Subcutaneous abdominal adipose tissue (tissue), 5 donors: ENCODE measurements around the gene UACA.

Experiments used
- H3K27ac ChIP-seq: one replicate; pipeline ENCODE4 v1.7.0; 2013; ENCODE audit warnings: low read depth, mild to moderate bottlenecking, inconsistent platforms, low read length, moderate library complexity
- H3K27me3 ChIP-seq, 5 donors: one replicate each; pipeline ENCODE4 v1.7.0; 2013; ENCODE audit warnings: low read length in 5 of 5, inconsistent platforms in 1 of 5; ENCODE audit not compliant: control insufficient read depth in 5 of 5, insufficient read depth in 4 of 5
- H3K36me3 ChIP-seq, 5 donors: one replicate each; pipeline ENCODE4 v1.7.0; 2013; ENCODE audit warnings: low read length in 5 of 5; ENCODE audit not compliant: control insufficient read depth in 5 of 5, insufficient read depth in 5 of 5
- H3K4me1 ChIP-seq, 5 donors: one replicate each; pipeline ENCODE4 v1.7.0; 2013; ENCODE audit warnings: low read length in 5 of 5, mild to moderate bottlenecking in 3 of 5, moderate library complexity in 1 of 5; ENCODE audit not compliant: control insufficient read depth in 5 of 5, insufficient read depth in 5 of 5
- H3K4me3 ChIP-seq, 5 donors: one replicate each; pipeline ENCODE4 v1.7.0; 2013; ENCODE audit warnings: low read length in 5 of 5, low read depth in 1 of 5
- H3K9ac ChIP-seq, 5 donors: one replicate each; pipeline ENCODE4 v1.7.0; 2013; ENCODE audit warnings: low read length in 5 of 5, mild to moderate bottlenecking in 4 of 5, moderate library complexity in 3 of 5
- H3K9me3 ChIP-seq, 5 donors: one replicate each; pipeline ENCODE4 v1.7.0; 2013; ENCODE audit warnings: low read length in 5 of 5; ENCODE audit not compliant: control insufficient read depth in 5 of 5
- donor health status: healthy.
- donor health status: healthy.
- donor health status: healthy.
- donor health status: healthy.
- donor health status: healthy.

The UACA gene

DNA sequence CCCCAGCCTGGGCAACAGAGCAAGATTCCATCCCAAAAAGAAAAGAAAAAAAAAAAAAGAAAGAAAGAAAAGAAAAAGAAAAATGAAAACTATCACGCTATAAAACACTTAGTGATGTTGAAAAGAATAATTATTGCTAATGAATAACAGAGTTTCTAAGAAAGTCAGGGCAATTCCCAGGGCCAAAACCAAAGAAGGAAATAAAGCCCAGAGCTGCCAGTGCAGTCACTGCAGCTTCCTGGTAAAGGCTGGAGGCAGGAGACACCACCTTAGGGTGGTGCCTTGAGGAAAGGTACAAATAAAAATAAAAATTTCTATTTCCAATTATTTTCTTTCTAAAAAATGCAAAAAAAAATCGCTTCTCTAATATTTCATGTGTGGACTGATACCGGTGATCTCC is 19.7 kb upstream of the UACA start:
- Histone ChIP-seq H3K27ac (no peak overlapping the region), H3K4me1 (peaks cover 0 to 3% (median 0%) of the 10 kb centered on the region in 5 donors), H3K9ac (no peak overlapping the region), H3K4me3 (no peak overlapping the region), H3K9me3 (no peaks in the 10 kb centered on the region), H3K27me3 (no peaks in the 10 kb centered on the region), H3K36me3 (no peaks in the 10 kb centered on the region)

DNA sequence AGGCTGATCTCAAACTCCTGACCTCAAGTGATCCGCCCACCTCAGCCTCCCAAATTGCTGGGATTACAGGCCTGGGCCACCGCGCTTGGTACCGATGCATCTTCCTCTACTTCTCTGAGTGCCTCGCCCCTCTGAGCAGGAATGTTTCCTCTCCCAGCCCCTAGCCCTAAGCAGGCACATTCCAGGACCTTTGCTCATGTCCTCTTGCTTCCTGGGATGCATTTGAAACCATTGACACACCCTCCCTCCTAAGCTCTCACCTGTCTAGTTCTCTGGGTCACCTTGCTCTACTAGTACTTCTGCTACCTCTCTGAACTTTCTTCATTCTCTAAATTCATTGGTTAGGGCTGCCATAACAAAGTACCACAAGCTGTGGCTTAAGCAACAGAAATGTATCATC is 17.9 kb upstream of the UACA start:
- no peak overlapping the region for H3K4me3 ChIP-seq

DNA sequence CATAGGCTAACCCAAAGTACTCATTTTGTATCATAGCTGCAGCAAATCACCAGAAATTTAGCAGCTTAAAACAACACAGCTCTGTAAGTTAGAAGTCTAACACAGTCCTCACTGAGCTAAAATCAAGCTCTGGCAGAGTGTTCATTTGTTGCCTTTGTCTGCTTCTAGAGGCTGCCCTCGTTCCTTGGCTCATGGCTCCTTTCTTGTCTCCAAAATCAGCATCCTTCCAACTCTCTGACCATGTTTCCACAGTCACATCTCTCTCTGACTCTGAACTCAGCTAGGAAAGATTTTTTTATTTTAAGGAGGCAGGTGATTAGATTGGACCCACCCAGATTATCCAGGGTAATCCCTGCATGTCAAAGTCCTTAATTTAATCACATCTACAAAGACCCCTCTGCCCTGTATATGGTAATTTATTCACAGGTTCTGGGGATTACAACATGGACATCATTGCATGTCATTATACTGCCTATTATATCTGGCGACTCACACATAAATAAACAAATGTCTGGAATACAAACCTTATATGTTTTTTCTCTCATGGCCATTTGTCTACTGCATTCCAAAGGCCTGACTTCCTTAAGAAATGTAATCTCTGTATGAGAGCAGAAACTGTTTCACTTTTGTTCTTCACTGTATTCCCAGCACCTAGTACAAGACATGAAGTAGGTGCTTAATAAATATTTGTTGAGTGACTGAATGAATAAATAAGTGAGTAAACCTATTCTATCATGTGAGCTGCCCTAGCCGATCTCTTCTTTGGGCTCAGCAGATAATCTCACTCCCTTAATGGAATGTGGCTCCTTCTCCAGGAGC is 15.1 kb upstream of the UACA start:
- Histone ChIP-seq H3K9ac (no peak overlapping the region), H3K4me1 (peaks cover 0 to 12% (median 6%) of the 10 kb centered on the region in 5 donors), H3K4me3 (no peak overlapping the region), H3K27ac (no peak overlapping the region), H3K27me3 (no peaks in the 10 kb centered on the region), H3K36me3 (no peaks in the 10 kb centered on the region), H3K9me3 (no peaks in the 10 kb centered on the region)

More for the DNA sequence above, 17.9 kb upstream of the UACA start:
- H3K36me3 ChIP-seq: no peaks in the 10 kb centered on the region
- H3K9me3 ChIP-seq: no peaks in the 10 kb centered on the region
- H3K4me1 ChIP-seq: peaks cover 0 to 6% (median 0%) of the 10 kb centered on the region in 5 donors
- no peaks in the 10 kb centered on the region for H3K27me3 ChIP-seq
- H3K9ac ChIP-seq: no peak overlapping the region
- H3K27ac ChIP-seq: no peak overlapping the region

DNA sequence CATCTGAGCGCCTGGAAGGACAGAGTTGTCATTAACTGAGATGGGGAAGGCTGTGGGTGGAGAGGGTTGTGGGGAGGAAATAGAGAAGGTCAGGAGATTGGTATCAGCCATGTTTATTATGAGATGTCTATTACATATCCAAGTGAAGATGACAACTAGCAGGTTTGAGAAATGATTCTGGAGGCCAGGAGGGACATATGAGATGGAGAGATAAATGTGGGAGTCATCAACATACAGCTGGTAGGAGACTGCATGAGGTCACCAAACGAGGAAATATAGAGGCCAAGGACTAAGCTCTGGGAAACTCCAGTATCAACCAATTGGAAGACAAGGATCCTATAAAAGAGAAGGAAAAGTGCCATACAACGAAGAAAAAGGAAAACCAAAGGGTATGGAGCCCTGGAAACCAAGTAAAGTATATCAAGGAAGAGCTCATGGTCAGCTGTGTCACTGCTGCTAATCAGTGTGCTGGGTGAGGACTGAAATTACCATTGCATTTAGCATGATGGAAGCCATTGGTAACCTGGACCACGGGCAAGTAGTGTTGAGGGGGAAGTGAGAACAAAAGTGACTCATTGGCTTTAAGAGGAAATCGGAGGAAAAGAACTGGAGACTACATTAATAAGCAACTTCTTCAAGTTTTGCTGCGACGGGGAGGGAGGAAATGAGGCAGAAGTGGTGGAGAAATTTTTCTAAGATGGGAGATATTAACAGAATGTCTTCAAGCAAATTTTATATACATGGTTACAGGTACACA is 14.0 kb upstream of the UACA start:
- Histone ChIP-seq H3K27ac (no peak overlapping the region), H3K27me3 (no peaks in the 10 kb centered on the region), H3K9ac (no peak overlapping the region), H3K9me3 (no peaks in the 10 kb centered on the region), H3K4me1 (peaks cover 0 to 12% (median 6%) of the 10 kb centered on the region in 5 donors), H3K4me3 (no peak overlapping the region), H3K36me3 (no peaks in the 10 kb centered on the region)

DNA sequence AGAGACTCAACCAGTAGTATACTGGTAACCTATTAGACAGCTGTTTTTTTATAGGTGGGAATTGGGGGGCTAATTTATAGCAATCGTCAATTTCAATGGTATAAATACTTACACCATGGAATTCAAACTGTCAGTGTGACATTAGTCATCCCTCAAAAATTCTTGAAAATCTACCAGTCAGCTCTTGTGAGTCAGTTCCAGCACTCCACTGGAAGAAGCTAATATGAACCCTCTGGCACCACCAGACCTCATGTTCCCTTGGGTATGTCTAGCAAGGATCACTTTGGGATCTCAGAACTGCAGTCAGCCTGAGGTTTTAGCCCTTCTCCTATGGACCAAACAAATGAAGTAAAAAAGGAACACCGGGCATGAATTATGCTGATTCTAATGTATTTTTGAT is 11.8 kb upstream of the UACA start:
- H3K9me3 ChIP-seq: no peaks in the 10 kb centered on the region
- peaks cover 0 to 17% (median 12%) of the 10 kb centered on the region in 5 donors for H3K4me1 ChIP-seq
- no peak overlapping the region for H3K9ac ChIP-seq
- H3K27ac ChIP-seq: no peak overlapping the region
- H3K36me3 ChIP-seq: no peaks in the 10 kb centered on the region
- H3K4me3 ChIP-seq: no peak overlapping the region
- no peaks in the 10 kb centered on the region for H3K27me3 ChIP-seq

DNA sequence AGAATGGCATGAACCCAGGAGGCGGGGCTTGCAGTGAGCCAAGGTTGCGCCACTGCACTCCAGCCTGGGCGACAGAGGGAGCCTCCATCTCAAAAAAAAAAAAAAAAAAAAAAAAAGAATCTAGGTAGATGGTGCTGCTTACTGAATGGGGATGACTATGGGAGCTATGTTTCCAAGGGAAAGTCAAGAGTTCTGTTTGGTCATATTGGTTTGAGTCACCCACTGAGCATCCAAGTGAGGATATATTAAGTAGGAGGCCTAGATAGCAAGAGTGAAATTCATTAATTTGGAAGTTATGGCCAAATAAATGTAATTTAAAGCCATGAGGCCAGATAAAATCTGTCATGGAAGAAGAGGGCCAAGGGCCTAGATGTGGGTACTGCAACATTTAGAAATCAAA is 9.0 kb upstream of the UACA start:
- Histone ChIP-seq H3K4me3 (no peak overlapping the region), H3K9me3 (no peaks in the 10 kb centered on the region), H3K9ac (no peak overlapping the region), H3K27ac (no peak overlapping the region), H3K4me1 (peaks cover 0 to 29% (median 19%) of the 10 kb centered on the region in 5 donors), H3K36me3 (no peaks in the 10 kb centered on the region), H3K27me3 (no peaks in the 10 kb centered on the region)

DNA sequence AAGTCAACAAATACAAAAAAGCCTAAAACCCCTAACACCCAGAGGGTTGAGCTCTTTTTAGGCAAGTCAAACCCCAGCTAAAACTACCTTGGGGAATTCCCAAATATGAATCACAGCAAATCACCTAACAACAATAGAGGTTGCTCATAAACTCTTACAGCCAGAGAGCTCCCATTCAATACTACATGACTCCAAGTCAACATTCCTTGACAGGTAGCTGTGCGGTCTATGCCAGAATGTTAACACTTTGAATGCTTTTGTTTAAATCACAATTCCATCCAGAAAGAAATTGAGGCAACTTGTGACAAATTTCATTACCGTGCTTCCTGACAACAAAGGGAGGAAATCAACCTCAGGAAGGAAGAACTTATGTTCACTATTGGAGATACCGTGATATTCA is 7.5 kb upstream of the UACA start:
- no peaks in the 10 kb centered on the region for H3K36me3 ChIP-seq
- H3K4me3 ChIP-seq: no peak overlapping the region
- no peak overlapping the region for H3K27ac ChIP-seq
- H3K4me1 ChIP-seq: peaks cover 0 to 33% (median 22%) of the 10 kb centered on the region in 5 donors
- H3K27me3 ChIP-seq: no peaks in the 10 kb centered on the region
- H3K9ac ChIP-seq: no peak overlapping the region
- no peaks in the 10 kb centered on the region for H3K9me3 ChIP-seq

DNA sequence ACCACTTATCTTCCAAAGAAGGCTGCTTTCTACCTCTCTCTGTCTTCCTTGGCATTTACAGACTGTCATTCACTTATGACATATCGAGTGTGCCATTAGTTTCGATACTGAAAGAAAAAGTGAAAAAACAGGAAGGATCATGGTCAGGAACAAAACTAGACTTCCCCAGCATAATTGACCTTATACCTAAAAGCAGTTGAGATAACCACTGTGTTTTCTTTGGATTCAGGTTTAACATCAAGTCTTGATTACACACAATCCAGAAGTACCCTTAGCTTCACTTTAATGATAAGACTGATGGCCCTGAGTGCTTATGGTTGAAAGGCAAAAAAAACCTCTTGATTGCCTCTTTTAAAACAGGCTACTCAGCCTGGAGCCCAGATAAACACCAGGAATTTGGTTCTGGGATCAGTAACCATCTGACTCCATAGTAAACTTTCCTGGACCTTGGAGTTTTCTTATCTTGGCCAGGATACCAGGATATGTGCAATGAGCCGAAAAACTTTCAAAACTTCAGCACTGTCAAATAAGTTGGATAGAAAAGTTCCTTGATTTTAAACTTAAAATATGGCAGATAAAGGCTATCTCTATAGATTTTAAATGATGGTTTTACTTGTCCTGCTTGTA is 5.0 kb upstream of the UACA start:
- Histone ChIP-seq H3K4me1 (peaks cover 0 to 37% (median 23%) of the 10 kb centered on the region in 5 donors), H3K4me3 (peak overlapping the region in 2 of 5 donors; percentile 42 to 50), H3K36me3 (no peaks in the 10 kb centered on the region), H3K27ac (peak overlapping the region; percentile 65), H3K27me3 (no peaks in the 10 kb centered on the region), H3K9ac (peak overlapping the region in 2 of 5 donors; percentile 20 to 42), H3K9me3 (no peaks in the 10 kb centered on the region)

DNA sequence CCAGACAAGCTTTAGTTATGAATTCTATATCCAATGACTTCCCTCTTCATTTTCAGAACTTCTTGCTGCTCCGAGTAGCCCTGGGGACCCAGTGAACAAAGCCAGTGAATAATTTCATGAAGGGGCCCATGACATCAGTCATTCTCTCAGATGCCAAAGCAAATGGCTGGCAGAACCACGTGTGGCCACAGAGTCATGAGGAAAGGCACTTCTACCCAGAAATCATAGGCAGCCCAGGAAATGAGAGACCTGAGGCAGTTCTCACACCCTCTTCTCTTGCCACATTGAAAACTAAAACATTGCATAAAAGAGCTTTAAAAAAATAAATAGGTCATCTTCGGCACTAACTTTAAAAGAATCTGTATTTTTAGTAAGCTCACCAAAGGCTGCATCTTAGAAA is 4.3 kb upstream of the UACA start:
- peak overlapping the region in 1 of 5 donors; percentile 50 for H3K4me3 ChIP-seq
- H3K36me3 ChIP-seq: no peaks in the 10 kb centered on the region
- no peaks in the 10 kb centered on the region for H3K9me3 ChIP-seq
- peak overlapping the region; percentile 65 for H3K27ac ChIP-seq
- peak overlapping the region in 1 of 5 donors; percentile 42 for H3K9ac ChIP-seq
- peaks cover 0 to 37% (median 24%) of the 10 kb centered on the region in 5 donors for H3K4me1 ChIP-seq
- no peaks in the 10 kb centered on the region for H3K27me3 ChIP-seq

DNA sequence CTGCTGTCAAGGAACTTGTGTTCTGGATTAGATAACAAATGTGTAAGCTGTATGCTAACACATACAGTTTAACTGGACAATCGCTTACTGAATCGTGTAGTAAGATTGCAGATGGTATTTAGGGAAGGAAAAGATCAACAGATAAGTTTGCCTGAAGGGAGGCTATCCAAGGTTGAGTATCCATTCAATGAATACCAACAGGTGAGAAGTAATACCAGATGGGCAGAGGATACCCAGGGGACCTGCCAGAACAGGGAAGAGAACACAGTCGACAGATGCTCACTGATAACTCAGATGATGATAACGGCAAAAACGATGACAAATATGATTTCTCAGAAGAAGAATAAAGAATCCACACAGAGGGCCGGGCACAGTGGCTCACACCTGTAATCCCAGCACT is 3.2 kb upstream of the UACA start:
- Histone ChIP-seq H3K4me1 (peaks cover 0 to 41% (median 34%) of the 10 kb centered on the region in 5 donors), H3K27me3 (no peaks in the 10 kb centered on the region)

More for the DNA sequence above, 3.2 kb upstream of the UACA start:
- H3K9ac ChIP-seq: no peak overlapping the region
- no peaks in the 10 kb centered on the region for H3K9me3 ChIP-seq
- no peak overlapping the region for H3K4me3 ChIP-seq
- H3K36me3 ChIP-seq: no peaks in the 10 kb centered on the region
- H3K27ac ChIP-seq: no peak overlapping the region
